Panc1 (cell line): Measurements from ENCODE around the gene ZCWPW1.

Experiments used
- CTCF ChIP-seq: fragments of 450-650 bp; IDR thresholded peaks from 2 replicates; pipeline ENCODE4 v1.5.1; 2017; ENCODE audit warnings: mild to moderate bottlenecking
- REST ChIP-seq, 2 experiments: IDR thresholded peaks; 2 replicates each; pipeline ENCODE4 v1.6.1; 2011 to 2012; ENCODE audit warnings: low read depth in 2 of 2, control low read depth in 1 of 2, low read length in 1 of 2, mild to moderate bottlenecking in 1 of 2, moderate library complexity in 1 of 2; ENCODE audit not compliant: insufficient read depth in 1 of 2
- SIN3A ChIP-seq: IDR thresholded peaks from 2 replicates; pipeline ENCODE4 v1.6.1; 2012; ENCODE audit warnings: low read depth, mild to moderate bottlenecking, low read length, moderate library complexity, borderline replicate concordance; ENCODE audit not compliant: insufficient read depth

GRCh38 chr7:100378114-100378755 lies 50.3 kb downstream of the ZCWPW1 start:
- TF ChIP-seq SIN3A (no peak), CTCF (no peak), REST (IDR thresholded peaks at IDR 0.05; ENCODE audit: insufficient read depth in 1 of 2, low read depth in 2 of 2, low read length in 1 of 2) (no peak)
